CD4-positive, alpha-beta T cell (primary cell): ENCODE data around the gene LDAH. TPM values are rescaled to one million over a fixed set of nuclear protein-coding genes. Genes with fewer than 3 reads are reported as not detected.

ENCODE experiments used
- ATAC-seq: fragments of 200-7000 bp; cut with Tn5 transposase; one replicate; pipeline ENCODE4 v1.10.0; 2022; ENCODE audit warnings: mild to moderate bottlenecking; ENCODE audit not compliant: poor library complexity
- CTCF ChIA-PET: fragments of 350-600 bp; sonication (Branson Sonifier 250); formaldehyde crosslinking; loops from one replicate; lab custom pipeline; 2021; ENCODE audit warnings: antibody characterized with exemption, inconsistent platforms; lab: Charles Lee
- POLR2A ChIA-PET: fragments of 350-600 bp; sonication (Branson Sonifier 250); formaldehyde crosslinking; loops from one replicate; lab custom pipeline; 2021; ENCODE audit warnings: antibody characterized with exemption, inconsistent platforms; lab: Charles Lee
- DNase-seq, 14 experiments: peaks; one replicate each; pipeline ENCODE4 v3.0.0-alpha.2; 2013 to 2020; ENCODE audit warnings: mixed read lengths in 2 of 14
- H3K27ac ChIP-seq, 2 donors: one replicate each; pipeline versions ENCODE4 v1.5.1 to v1.7.0; 2013; ENCODE audit warnings: low read length in 2 of 2, low read depth in 1 of 2, mild to moderate bottlenecking in 1 of 2
- H3K27me3 ChIP-seq, 2 experiments: 1 replicate in 1 of 2; 2 replicates in 1 of 2; pipeline versions ENCODE4 v1.6.1 to v1.7.0; 2013; ENCODE audit warnings: low read length in 2 of 2, control low read depth in 1 of 2, mild to moderate bottlenecking in 1 of 2, moderate library complexity in 1 of 2; ENCODE audit not compliant: insufficient read depth in 2 of 2, control insufficient read depth in 1 of 2
- H3K36me3 ChIP-seq: one replicate; pipeline ENCODE4 v1.6.1; 2013; ENCODE audit warnings: low read length, control low read depth; ENCODE audit not compliant: insufficient read depth
- H3K4me1 ChIP-seq: one replicate; pipeline ENCODE4 v1.6.1; 2013; ENCODE audit warnings: low read length, control low read depth; ENCODE audit not compliant: insufficient read depth
- H3K4me3 ChIP-seq: one replicate; pipeline ENCODE4 v1.5.1; 2013; ENCODE audit warnings: mild to moderate bottlenecking, low read length, moderate library complexity
- H3K9me3 ChIP-seq, 2 experiments: 1 replicate in 1 of 2; 2 replicates in 1 of 2; pipeline versions ENCODE4 v1.6.1 to v1.7.0; 2013; ENCODE audit warnings: low read length in 2 of 2, mild to moderate bottlenecking in 2 of 2, control low read depth in 1 of 2, moderate library complexity in 1 of 2; ENCODE audit not compliant: control insufficient read depth in 1 of 2, insufficient read depth in 1 of 2
- H3K27ac Mint-ChIP-seq: one replicate; pipeline ENCODE4 v1.8.0; 2020; ENCODE audit warnings: mixed read lengths
- H3K27me3 Mint-ChIP-seq: one replicate; pipeline ENCODE4 v1.8.0; 2021; ENCODE audit warnings: mixed read lengths
- H3K36me3 Mint-ChIP-seq: one replicate; pipeline ENCODE4 v1.8.0; 2021; ENCODE audit warnings: low read depth, mixed read lengths
- H3K4me1 Mint-ChIP-seq: one replicate; pipeline ENCODE4 v1.8.0; 2021; ENCODE audit warnings: low read depth, mixed read lengths
- H3K4me3 Mint-ChIP-seq: one replicate; pipeline ENCODE4 v1.8.0; 2020; ENCODE audit warnings: mild to moderate bottlenecking, mixed read lengths
- H3K9me3 Mint-ChIP-seq: one replicate; pipeline ENCODE4 v1.8.0; 2020; ENCODE audit warnings: mixed read lengths
- intact Hi-C, 2 experiments: fragments of 100-400 bp; cut with DNase I in 1 of 2; cut with micrococcal nuclease in 1 of 2; formaldehyde crosslinking; loops; one replicate each; pipeline versions ENCODE4 v1.15.1 to v1.9.0; 2023 to 2025; cut with DNase I, micrococcal nuclease
- total RNA-seq, 174 experiments: library from RNA in 2 of 174; stranded (reverse) in 2 of 174; gene quantifications; one replicate each; pipeline ENCODE4 v1.2.3 and lab custom pipeline; 2021 to 2026
- TF ChIP-seq, protein P1 (sequence below): fragments of 200-600 bp; IDR thresholded peaks from one replicate; pipeline ENCODE4 v1.8.0; 2022; ENCODE audit warnings: antibody characterized with exemption, mild to moderate bottlenecking

Gene LDAH
- total RNA-seq, 2 experiments from 2014 or later: 6.5 to 7.2 TPM

DNA sequence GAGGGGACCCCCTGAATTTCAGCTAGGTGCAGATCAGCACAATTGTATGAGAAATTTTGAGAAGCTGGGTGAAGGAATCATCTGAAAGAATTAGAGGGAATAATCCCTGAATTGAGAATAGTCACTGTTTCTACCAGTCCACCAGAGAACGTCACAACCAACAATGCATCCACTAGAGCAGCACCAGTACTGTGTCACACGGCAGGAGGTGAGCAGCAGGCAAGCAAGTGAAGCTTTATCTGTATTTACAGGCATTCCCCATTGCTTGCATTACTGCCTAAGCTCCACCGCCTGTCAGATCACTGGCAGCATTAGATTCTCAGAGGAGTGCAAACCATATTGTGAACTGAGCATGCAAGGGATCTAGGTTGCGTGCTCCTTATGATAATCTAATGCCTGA, 115.3 kb downstream of the LDAH start:
- H3K4me1 ChIP-seq: no peaks in the 10 kb centered on the region
- ATAC-seq: no peak
- ChIA-PET CTCF (interaction anchor here (0.6 kb wide), 1 partner anchor 48 kb away, joined by 3 read pairs; no protein-coding TSS in a partner anchor), POLR2A (no interaction called here)
- H3K9me3 ChIP-seq: no peaks in the 10 kb centered on the region
- DNase-seq: no peak
- Mint-ChIP-seq H3K4me1 (no peaks in the 10 kb centered on the region), H3K27ac (no peak overlapping the region), H3K4me3 (no peak overlapping the region), H3K9me3 (no peaks in the 10 kb centered on the region), H3K27me3 (no peaks in the 10 kb centered on the region), H3K36me3 (peaks cover 13% of the 10 kb centered on the region)
- TF ChIP-seq, protein P1, sequence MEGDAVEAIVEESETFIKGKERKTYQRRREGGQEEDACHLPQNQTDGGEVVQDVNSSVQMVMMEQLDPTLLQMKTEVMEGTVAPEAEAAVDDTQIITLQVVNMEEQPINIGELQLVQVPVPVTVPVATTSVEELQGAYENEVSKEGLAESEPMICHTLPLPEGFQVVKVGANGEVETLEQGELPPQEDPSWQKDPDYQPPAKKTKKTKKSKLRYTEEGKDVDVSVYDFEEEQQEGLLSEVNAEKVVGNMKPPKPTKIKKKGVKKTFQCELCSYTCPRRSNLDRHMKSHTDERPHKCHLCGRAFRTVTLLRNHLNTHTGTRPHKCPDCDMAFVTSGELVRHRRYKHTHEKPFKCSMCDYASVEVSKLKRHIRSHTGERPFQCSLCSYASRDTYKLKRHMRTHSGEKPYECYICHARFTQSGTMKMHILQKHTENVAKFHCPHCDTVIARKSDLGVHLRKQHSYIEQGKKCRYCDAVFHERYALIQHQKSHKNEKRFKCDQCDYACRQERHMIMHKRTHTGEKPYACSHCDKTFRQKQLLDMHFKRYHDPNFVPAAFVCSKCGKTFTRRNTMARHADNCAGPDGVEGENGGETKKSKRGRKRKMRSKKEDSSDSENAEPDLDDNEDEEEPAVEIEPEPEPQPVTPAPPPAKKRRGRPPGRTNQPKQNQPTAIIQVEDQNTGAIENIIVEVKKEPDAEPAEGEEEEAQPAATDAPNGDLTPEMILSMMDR: no peak
- H3K27me3 ChIP-seq: no peaks in the 10 kb centered on the region
- no peak overlapping the region for H3K4me3 ChIP-seq
- H3K36me3 ChIP-seq: no peaks in the 10 kb centered on the region
- no peak overlapping the region for H3K27ac ChIP-seq
- intact Hi-C loops: no loop called here

DNA sequence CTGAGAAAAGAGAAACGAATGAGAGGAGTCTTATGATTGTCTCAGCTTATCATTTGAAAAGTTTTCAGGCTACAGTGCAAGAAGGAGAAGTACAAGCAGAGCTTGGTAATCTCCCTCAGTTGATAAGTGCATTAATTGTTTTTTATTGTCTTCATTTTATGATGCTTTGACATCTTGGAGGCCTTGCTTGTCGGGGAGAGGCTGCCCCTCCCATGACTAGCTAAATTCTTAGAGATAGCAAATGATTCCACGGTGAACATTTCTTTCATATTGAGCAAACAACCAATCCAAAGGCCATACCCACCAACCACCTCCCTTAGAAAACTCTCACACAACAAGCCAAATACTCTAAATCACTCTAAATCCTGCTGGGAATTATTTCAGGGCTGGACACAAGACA, 116.1 kb downstream of the LDAH start:
- TF ChIP-seq, protein P1: no peak
- Histone ChIP-seq H3K27me3 (no peaks in the 10 kb centered on the region), H3K4me1 (no peaks in the 10 kb centered on the region), H3K9me3 (no peaks in the 10 kb centered on the region), H3K27ac (no peak overlapping the region), H3K4me3 (no peak overlapping the region), H3K36me3 (no peaks in the 10 kb centered on the region)
- ChIA-PET POLR2A (no interaction called here), CTCF (interaction anchor here (0.6 kb wide), 1 partner anchor 49 kb away, joined by 3 read pairs; no protein-coding TSS in a partner anchor)
- Mint-ChIP-seq H3K27ac (no peak overlapping the region), H3K9me3 (no peaks in the 10 kb centered on the region), H3K4me3 (no peak overlapping the region), H3K4me1 (no peaks in the 10 kb centered on the region), H3K36me3 (peaks cover 18% of the 10 kb centered on the region), H3K27me3 (no peaks in the 10 kb centered on the region)
- intact Hi-C loops: no loop called here
- ATAC-seq (no peak), DNase-seq (no peak)

DNA sequence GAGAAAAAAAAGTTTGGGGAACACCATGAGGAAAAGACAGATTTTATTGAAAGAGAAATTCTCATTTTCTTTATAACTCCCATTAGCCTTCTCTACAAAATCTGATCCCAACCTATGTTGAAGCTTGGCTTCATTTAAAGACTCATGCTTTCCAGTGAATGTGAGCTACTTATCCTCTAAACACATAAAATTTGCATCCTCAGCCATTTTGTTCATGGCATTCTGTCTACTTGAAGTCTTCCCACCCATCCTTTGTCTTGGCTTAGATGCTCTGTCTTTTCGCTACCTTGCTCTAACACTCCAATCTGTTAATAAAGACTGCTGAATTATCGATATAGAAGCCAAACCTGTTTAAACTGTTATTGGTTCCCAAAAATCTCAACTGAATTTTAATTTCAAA, 116.7 kb downstream of the LDAH start:
- Histone ChIP-seq H3K27me3 (no peaks in the 10 kb centered on the region), H3K9me3 (no peaks in the 10 kb centered on the region), H3K36me3 (no peaks in the 10 kb centered on the region), H3K4me1 (no peaks in the 10 kb centered on the region), H3K27ac (no peak overlapping the region), H3K4me3 (no peak overlapping the region)
- Mint-ChIP-seq H3K27me3 (no peaks in the 10 kb centered on the region), H3K9me3 (no peaks in the 10 kb centered on the region), H3K4me3 (no peak overlapping the region), H3K27ac (no peak overlapping the region), H3K4me1 (no peaks in the 10 kb centered on the region), H3K36me3 (peaks cover 17% of the 10 kb centered on the region)
- ATAC-seq (no peak), DNase-seq (no peak)
- TF ChIP-seq, protein P1: no peak
- ChIA-PET CTCF (no interaction called here), POLR2A (no interaction called here)
- intact Hi-C loops: no loop called here
